Left forelimb (tissue), 1 donor: ENCODE results near the gene DPAGT1.
"Not testable (repeated sequence)": the region's sequence is repeated elsewhere in the genome, so short reads cannot be mapped to it uniquely, and the experiment has no call there.

Experiments used
- DNase-seq: peaks from one replicate; pipeline ENCODE4 v3.0.0-alpha.2; 2018; ENCODE audit warnings: low spot score

Gene DPAGT1

GRCh38 chr11:119093942-119094815 lies 7.5 kb downstream of the DPAGT1 start:
- DNase-seq, result no peak

DNA sequence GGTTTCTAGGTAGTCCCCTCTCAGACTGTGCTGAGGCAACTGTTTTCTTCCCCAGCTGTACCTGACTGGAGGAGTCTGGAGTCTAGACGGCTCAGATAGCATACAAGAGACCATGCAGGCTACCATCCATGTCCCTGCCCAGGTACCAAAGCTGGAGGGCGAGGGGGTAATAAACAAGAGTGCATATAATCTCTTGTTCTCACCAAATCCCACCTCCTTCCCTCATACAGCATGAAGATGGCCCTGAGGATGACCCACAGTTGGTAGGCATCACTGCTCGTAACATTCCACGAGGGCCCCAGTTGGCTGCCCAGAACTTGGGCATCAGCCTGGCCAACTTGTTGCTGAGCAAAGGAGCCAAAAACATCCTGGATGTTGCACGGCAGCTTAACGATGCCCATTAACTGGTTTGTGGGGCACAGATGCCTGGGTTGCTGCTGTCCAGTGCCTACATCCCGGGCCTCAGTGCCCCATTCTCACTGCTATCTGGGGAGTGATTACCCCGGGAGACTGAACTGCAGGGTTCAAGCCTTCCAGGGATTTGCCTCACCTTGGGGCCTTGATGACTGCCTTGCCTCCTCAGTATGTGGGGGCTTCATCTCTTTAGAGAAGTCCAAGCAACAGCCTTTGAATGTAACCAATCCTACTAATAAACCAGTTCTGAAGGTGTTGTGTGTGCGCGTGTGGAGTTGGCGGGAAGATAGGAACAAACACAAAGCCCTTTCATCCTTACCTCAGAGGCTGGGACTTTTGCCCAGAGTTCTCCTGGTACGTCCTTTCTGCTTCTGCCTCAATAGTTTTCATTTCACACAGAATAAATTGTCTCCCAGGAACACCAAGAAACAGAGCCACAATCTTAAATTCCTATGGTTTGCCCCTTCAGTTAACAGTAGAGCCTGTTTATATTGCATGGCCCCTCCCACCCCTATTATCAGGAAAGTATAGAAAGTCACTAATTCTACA lies 8.5 kb downstream of the DPAGT1 start:
- DNase-seq, result no peak

DNA sequence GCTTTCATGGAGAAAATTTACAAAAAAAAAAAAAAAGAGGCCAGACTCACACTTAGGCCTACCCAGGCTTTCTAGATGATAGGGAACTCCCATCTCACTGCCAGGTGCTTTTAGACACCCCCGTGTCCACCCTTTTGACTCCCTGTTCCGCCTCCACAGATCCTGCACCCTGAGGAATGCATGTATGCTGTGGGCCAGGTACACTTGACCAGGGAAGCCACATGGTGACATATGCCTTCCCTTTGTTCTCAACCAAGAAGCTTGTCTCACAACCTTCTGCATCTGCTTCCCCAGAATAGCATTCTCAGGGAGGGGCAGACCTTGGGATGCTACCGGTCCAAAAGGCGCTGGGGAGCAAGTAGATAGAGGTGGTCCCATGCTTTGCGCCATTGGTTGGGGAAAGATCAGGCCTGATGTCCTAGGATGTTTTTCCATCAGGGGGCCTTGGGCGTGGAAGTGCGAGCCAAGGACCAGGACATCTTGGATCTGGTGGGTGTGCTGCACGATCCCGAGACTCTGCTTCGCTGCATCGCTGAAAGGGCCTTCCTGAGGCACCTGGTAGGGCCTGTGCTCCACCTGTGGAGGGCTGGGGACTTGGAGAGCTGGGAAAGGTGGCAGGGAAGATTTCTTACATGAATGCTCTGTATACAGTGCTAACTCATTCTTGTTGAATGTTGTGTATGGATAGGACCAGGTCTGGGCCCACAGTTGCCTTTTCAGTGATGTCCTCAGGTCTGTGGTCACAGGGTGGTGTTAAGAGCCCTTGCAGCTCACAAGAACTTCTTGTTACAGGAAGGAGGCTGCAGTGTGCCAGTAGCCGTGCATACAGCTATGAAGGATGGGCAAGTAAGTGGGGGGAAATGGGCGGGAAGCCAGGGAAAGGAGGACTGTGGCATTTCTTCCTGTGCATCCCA lies 9.4 kb downstream of the DPAGT1 start:
- no peak for DNase-seq

DNA sequence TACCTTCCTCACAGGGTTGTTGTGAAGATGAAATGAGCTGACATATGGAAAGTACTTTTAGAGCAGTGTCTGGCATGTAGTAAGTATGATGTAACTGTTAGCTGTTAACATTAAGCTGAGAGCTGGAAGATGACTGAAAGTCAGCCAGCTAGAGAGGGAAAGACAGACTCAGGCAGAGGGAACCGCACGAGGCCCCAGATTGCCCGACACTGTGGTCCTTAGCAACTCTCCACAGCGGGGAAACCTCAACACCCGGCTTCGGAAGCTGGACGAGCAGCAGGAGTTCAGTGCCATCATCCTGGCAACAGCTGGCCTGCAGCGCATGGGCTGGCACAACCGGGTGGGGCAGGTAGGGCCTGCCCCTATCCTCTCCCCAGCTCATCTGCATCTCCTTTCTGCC lies 10.5 kb downstream of the DPAGT1 start:
- DNase-seq, result no peak

GRCh38 chr11:119089319-119089718 lies 12.3 kb downstream of the DPAGT1 start:
- DNase-seq, result no peak

GRCh38 chr11:119088406-119088805 lies 13.2 kb downstream of the DPAGT1 start:
- DNase-seq, result no peak

- no peak for DNase-seq
These were observed 13.9 kb downstream of the DPAGT1 start for GRCh38 chr11:119087747-119088241.

- DNase-seq, result no peak
These were observed 14.5 kb downstream of the DPAGT1 start for GRCh38 chr11:119087123-119087522.

- DNase-seq, result no peak
These were observed 16.2 kb downstream of the DPAGT1 start for GRCh38 chr11:119085437-119085847.

GRCh38 chr11:119084663-119085436 lies 16.8 kb downstream of the DPAGT1 start, which contains the start of gene HMBS:
TSS of gene HMBS (plus strand) at chr11:119084881. CDS start at chr11:119085034, 153 bp downstream.
- DNase-seq, result peak; percentile 99

DNA sequence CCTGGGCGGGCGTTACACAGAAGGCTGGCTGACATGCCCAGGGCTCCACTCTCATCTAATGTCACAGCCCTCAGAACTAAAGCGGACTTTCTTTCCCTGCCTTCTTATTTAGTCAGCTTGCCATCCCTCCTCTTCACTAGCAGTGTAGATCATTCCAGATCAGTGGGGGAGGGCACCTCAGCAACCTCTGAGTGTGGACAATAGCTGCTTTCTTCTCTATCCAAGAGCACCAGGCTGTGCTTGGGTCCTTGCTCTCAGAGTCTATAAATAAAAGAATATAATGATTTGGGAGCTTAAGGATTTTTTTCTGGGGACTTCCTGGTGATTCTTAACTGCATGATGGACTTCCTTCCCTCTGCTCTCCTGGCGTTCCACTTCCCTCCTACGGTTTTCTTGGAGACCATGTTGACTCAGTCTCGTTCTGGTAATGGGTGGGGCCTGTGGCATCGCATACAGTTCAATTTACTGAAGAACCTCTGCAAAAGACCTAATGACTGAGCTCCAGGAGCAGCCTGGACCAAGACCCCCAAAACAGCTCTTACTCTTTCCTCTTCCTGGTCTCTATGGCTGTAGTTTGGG lies 19.9 kb downstream of the DPAGT1 start:
- DNase-seq, result no peak

DNA sequence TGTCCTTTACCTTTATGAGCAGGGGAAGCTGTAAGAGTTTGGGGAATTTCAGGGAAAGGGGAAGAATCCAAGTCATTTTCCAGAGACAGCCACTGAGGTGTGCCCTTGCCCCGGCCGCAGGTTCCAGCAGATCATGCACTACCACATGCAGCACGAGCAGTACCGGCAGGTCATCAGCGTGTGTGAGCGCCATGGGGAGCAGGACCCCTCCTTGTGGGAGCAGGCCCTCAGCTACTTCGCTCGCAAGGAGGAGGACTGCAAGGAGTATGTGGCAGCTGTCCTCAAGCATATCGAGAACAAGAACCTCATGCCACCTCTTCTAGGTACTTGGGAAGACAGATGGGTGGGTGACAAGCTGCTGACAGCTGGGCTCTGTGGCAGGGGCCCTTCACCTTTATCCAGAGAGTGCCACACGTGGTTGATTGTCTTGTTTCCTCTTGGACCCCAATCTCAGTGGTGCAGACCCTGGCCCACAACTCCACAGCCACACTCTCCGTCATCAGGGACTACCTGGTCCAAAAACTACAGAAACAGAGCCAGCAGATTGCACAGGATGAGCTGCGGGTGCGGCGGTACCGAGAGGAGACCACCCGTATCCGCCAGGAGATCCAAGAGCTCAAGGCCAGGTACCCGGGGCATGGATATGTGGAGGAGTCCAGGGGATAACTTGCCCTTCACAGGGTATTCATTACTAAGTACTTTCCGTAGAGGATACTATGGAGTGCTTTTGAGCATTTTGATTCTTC lies 22.8 kb downstream of the DPAGT1 start:
- no peak for DNase-seq

GRCh38 chr11:119077839-119078238 lies 23.8 kb downstream of the DPAGT1 start:
- DNase-seq, result no peak

DNA sequence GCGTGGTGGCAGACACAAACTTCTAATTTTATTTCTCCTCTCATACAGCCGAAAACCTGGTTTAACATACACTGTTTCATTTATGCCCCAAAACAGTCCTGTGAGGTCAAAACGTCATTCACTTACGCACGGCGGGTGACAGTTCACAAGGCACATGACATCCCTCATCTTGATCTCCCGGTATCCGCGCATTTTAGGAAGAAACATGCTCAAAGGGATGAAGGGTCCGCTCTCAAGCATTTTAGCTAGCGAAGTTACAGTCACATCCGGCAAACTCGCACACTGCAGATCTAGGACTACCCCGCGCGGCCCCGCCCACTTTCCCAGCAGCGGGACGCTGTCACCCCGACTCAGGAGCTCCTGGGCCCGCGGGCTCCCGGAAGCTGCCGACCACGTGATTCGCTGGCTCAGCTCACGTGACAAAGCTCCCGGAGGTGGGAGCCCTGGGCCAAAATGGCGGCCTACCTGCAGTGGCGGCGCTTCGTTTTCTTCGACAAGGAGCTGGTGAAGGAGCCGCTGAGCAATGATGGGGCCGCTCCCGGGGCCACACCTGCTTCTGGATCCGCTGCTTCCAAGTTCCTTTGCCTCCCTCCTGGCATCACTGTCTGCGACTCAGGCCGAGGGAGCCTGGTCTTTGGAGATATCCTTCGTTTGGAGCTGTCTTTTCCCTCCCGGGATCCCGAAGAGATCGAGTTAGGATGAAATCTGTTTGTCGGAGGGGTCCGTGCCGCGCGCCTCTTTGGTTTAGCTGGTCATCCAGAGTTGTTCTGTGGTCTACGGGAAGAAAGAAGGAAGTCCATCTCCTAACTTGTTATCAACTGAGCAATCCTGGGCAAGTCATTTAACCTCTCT lies 34.1 kb downstream of the DPAGT1 start, which contains the start of gene VPS11:
TSS of gene VPS11 (plus strand) at position 448 of the 852 bp plus-strand sequence. CDS start at position 454, 6 bp downstream.
- DNase-seq, result peak; percentile 96

DNA sequence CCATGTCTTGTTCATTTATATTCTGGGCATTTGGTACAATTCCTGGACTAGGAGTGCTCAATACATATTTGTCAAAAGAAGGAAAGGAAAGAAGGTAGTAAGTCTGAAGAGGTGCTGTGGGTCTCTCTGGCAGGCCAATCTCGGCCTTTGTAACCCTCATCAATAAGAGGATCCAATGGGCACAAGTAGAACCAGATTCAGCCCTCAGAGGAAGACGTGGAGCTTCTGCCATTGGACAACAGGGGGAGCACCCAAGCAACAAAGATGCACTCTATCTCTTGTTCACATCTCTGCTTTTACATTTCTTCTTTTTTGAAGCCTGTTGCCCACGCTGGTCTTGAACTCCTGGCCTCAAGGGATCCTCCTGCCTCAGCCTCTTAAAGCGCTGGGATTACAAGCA lies 36.3 kb downstream of the DPAGT1 start:
- DNase-seq, result no peak

DNA sequence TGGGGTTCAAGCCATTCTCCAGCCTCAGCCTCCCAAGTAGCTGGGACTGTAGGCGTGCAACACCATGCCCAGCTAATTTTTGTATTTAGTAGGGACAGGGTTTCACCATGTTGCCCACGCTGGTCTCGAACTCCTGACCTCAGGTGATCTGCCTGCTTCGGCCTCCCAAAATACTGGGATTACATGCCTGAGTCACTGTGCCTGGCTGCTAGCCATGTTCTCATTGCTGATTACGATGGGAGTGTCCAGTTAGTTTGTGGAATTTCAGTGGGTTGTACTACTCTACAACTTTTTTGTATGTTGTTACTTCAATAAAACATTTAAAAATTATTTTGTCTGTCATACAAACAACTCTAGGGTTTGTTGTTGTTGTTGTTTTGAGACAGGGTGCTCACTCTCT lies 38.9 kb downstream of the DPAGT1 start:
- DNase-seq, result no peak

DNA sequence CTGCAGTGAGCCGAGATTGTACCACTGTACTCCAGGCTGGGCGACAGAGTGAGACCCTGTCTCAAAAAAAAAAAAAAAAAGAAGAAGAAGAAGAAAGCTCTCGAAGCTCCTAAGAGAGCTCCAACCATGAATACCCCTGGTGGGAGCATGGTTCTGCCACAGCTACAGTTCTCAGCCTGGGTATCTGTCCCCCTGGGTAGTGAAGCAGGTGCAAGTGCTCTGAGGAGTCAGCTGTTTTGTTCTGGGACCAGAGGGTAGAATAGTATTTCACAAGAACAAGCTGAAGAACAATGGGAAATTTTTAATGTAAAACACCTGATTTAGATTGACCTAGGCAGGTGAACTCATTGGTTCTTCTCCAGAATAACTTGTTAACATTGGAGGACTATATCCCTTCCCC lies 40.4 kb downstream of the DPAGT1 start:
- no peak for DNase-seq

DNA sequence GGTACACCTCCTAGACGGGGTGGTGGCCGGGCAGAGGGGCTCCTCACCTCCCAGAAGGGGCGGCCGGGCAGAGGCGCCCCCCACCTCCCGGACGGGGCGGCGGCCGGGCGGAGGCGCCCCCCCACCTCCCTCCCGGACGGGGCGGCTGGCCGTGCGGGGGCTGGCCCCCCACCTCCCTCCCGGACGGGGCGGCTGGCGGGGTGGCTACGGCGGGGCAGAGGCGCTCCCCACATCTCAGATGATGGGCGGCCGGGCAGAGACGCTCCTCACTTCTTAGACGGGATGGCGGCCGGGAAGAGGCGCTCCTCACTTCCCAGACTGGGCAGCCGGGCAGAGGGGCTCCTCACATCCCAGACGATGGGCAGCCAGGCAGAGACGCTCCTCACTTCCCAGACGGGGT lies 42.5 kb downstream of the DPAGT1 start:
- not testable (repeated sequence) for DNase-seq
